Measurements from ENCODE around the gene ALDH1B1.

- TF ChIP-seq EP300 (IDR thresholded peaks at IDR 0.05), result no peak
- TF ChIP-seq, protein P1, sequence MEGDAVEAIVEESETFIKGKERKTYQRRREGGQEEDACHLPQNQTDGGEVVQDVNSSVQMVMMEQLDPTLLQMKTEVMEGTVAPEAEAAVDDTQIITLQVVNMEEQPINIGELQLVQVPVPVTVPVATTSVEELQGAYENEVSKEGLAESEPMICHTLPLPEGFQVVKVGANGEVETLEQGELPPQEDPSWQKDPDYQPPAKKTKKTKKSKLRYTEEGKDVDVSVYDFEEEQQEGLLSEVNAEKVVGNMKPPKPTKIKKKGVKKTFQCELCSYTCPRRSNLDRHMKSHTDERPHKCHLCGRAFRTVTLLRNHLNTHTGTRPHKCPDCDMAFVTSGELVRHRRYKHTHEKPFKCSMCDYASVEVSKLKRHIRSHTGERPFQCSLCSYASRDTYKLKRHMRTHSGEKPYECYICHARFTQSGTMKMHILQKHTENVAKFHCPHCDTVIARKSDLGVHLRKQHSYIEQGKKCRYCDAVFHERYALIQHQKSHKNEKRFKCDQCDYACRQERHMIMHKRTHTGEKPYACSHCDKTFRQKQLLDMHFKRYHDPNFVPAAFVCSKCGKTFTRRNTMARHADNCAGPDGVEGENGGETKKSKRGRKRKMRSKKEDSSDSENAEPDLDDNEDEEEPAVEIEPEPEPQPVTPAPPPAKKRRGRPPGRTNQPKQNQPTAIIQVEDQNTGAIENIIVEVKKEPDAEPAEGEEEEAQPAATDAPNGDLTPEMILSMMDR (IDR thresholded peaks at IDR 0.05), result no peak
Observed at GRCh38 chr9:38415856-38416255, 23.4 kb downstream of the ALDH1B1 start.

Data from stomach (tissue), 4 donors.